Neural progenitor cell (in vitro differentiated cells): ENCODE data around the gene ADCY7. TPM values are rescaled to one million over a fixed set of nuclear protein-coding genes. Genes with fewer than 3 reads are reported as not detected.

Experiments
- DNase-seq: peaks from one replicate; pipeline ENCODE4 v3.0.0-alpha.2; 2016; ENCODE audit warnings: low spot score
- H2AFZ ChIP-seq: fragments of 200-600 bp; sonication (generic); replicated peaks from 2 replicates; pipeline ENCODE4 v1.6.1; 2016; ENCODE audit warnings: antibody characterized with exemption
- H3F3A ChIP-seq: fragments of 200-600 bp; sonication (generic); 2 replicates; pipeline ENCODE4 v1.6.1; 2016; ENCODE audit warnings: antibody characterized with exemption, low read depth
- H3K27ac ChIP-seq: fragments of 200-600 bp; sonication (generic); 2 replicates; pipeline ENCODE4 v1.5.1; 2016; ENCODE audit warnings: mild to moderate bottlenecking
- H3K27me3 ChIP-seq: fragments of 200-600 bp; sonication (generic); 2 replicates; pipeline ENCODE4 v1.6.1; 2016; ENCODE audit warnings: mild to moderate bottlenecking, moderate library complexity
- H3K36me3 ChIP-seq: fragments of 200-600 bp; sonication (generic); 2 replicates; pipeline ENCODE4 v1.5.1; 2016
- H3K4me1 ChIP-seq: fragments of 200-600 bp; sonication (generic); 2 replicates; pipeline ENCODE4 v1.6.1; 2016; ENCODE audit warnings: mixed run types
- H3K4me2 ChIP-seq: fragments of 200-600 bp; sonication (generic); 2 replicates; pipeline ENCODE4 v1.6.1; 2016
- H3K4me3 ChIP-seq: fragments of 200-600 bp; sonication (generic); 2 replicates; pipeline ENCODE4 v1.5.1; 2016
- H3K79me2 ChIP-seq: fragments of 200-600 bp; sonication (generic); 2 replicates; pipeline ENCODE4 v1.6.1; 2016; ENCODE audit warnings: low read depth
- H3K9ac ChIP-seq: fragments of 200-600 bp; sonication (generic); 2 replicates; pipeline ENCODE4 v1.6.1; 2016
- H3K9me3 ChIP-seq: fragments of 200-600 bp; sonication (generic); 2 replicates; pipeline ENCODE4 v1.5.1; 2016; ENCODE audit warnings: low read depth
- H4K20me1 ChIP-seq: fragments of 200-600 bp; sonication (generic); 2 replicates; pipeline ENCODE4 v1.6.1; 2016; ENCODE audit warnings: low read depth
- H3K27ac Mint-ChIP-seq: 3 replicates; pipeline ENCODE4 v1.8.0; 2021; ENCODE audit warnings: mixed read lengths
- H3K27me3 Mint-ChIP-seq: 2 replicates; pipeline ENCODE4 v1.8.0; 2022; ENCODE audit warnings: low read depth, mild to moderate bottlenecking, inconsistent platforms, moderate library complexity, mixed read lengths; ENCODE audit not compliant: insufficient read depth
- H3K36me3 Mint-ChIP-seq: 3 replicates; pipeline ENCODE4 v1.8.0; 2021; ENCODE audit warnings: mixed read lengths
- H3K4me1 Mint-ChIP-seq: 3 replicates; pipeline ENCODE4 v1.8.0; 2021; ENCODE audit warnings: mixed read lengths
- H3K4me3 Mint-ChIP-seq: 3 replicates; pipeline ENCODE4 v1.8.0; 2021; ENCODE audit warnings: mild to moderate bottlenecking, moderate library complexity, mixed read lengths
- H3K9me3 Mint-ChIP-seq: 3 replicates; pipeline ENCODE4 v1.8.0; 2020; ENCODE audit warnings: mixed read lengths
- CTCF ChIP-seq: fragments of 200-600 bp; sonication (generic); IDR thresholded peaks from 2 replicates; pipeline ENCODE4 v1.5.1; 2017; ENCODE audit warnings: antibody characterized with exemption, mild to moderate bottlenecking
- EZH2 ChIP-seq: fragments of 200-600 bp; sonication (generic); IDR thresholded peaks from 2 replicates; pipeline ENCODE4 v1.6.1; 2017; ENCODE audit warnings: antibody characterized with exemption, mild to moderate bottlenecking, moderate library complexity
- EZH2phosphoT487 ChIP-seq: fragments of 200-600 bp; sonication (generic); IDR thresholded peaks from 2 replicates; pipeline ENCODE4 v1.6.1; 2017; ENCODE audit warnings: antibody characterized with exemption
- total RNA-seq: library from RNA; depleted of rRNA; stranded (reverse); fragments of >200 nt; gene quantifications from 2 replicates; pipeline ENCODE4 v1.2.3, GENCODE V29; 2015; ENCODE audit warnings: low replicate concordance

The ADCY7 gene
- total RNA-seq, 1 donor from 2014 or later, result 2.5 TPM

GRCh38 chr16:50326835-50327465 lies 60.6 kb downstream of the ADCY7 start:
- peaks cover 9% of the 10 kb centered on the region for H3K79me2 ChIP-seq
- DNase-seq, result peak; percentile 68
- no peak overlapping the region for H2AFZ ChIP-seq
- H3K9ac ChIP-seq, result no peak overlapping the region
- no peaks in the 10 kb centered on the region for H3K27me3 Mint-ChIP-seq
- H3K4me3 ChIP-seq, result no peak overlapping the region
- no peaks in the 10 kb centered on the region for H3K9me3 Mint-ChIP-seq
- H3K4me2 ChIP-seq, result no peak overlapping the region
- H3K4me1 ChIP-seq, result no peaks in the 10 kb centered on the region
- TF ChIP-seq EZH2, result no peak
- peak; percentile 65 for TF ChIP-seq CTCF
- no peaks in the 10 kb centered on the region for H3K36me3 ChIP-seq
- no peak overlapping the region for H3K4me3 Mint-ChIP-seq
- no peak overlapping the region for H3K27ac Mint-ChIP-seq
- H3K27ac ChIP-seq, result no peak overlapping the region
- peaks cover 10% of the 10 kb centered on the region for H3K4me1 Mint-ChIP-seq
- H3K27me3 ChIP-seq, result no peaks in the 10 kb centered on the region
- no peaks in the 10 kb centered on the region for H3K9me3 ChIP-seq
- no peaks in the 10 kb centered on the region for H3F3A ChIP-seq
- peaks cover 34% of the 10 kb centered on the region for H3K36me3 Mint-ChIP-seq
- peaks cover 17% of the 10 kb centered on the region for H4K20me1 ChIP-seq

- TF ChIP-seq EZH2phosphoT487, result no peak
- no peak for TF ChIP-seq EZH2
- TF ChIP-seq CTCF, result no peak
- H3K4me3 Mint-ChIP-seq, result no peak overlapping the region
- peaks cover 18% of the 10 kb centered on the region for H3K79me2 ChIP-seq
- H3K27me3 ChIP-seq, result no peaks in the 10 kb centered on the region
- H3K4me3 ChIP-seq, result no peak overlapping the region
- H4K20me1 ChIP-seq, result peaks cover 17% of the 10 kb centered on the region
- H3K9me3 Mint-ChIP-seq, result no peaks in the 10 kb centered on the region
- DNase-seq, result no peak
- H3K9me3 ChIP-seq, result no peaks in the 10 kb centered on the region
- peak overlapping the region; percentile 8 for H3K27ac ChIP-seq
- H3K27ac Mint-ChIP-seq, result no peak overlapping the region
- peaks cover 38% of the 10 kb centered on the region for H3K36me3 Mint-ChIP-seq
- H3K9ac ChIP-seq, result no peak overlapping the region
- no peak overlapping the region for H2AFZ ChIP-seq
- no peaks in the 10 kb centered on the region for H3K4me1 ChIP-seq
- no peaks in the 10 kb centered on the region for H3K27me3 Mint-ChIP-seq
- H3K4me1 Mint-ChIP-seq, result no peaks in the 10 kb centered on the region
- no peak overlapping the region for H3K4me2 ChIP-seq
- H3F3A ChIP-seq, result no peaks in the 10 kb centered on the region
- H3K36me3 ChIP-seq, result peaks cover 18% of the 10 kb centered on the region
Observed at GRCh38 chr16:50329446-50330189, 63.3 kb downstream of the ADCY7 start.

GRCh38 chr16:50331570-50331969 lies 65.2 kb downstream of the ADCY7 start:
- no peak for DNase-seq
- H3K36me3 Mint-ChIP-seq, result peaks cover 33% of the 10 kb centered on the region
- TF ChIP-seq EZH2phosphoT487 (no peak), EZH2 (no peak), CTCF (no peak)
- no peak overlapping the region for H3K4me2 ChIP-seq
- peaks cover 17% of the 10 kb centered on the region for H4K20me1 ChIP-seq
- H3K36me3 ChIP-seq, result peaks cover 18% of the 10 kb centered on the region
- H2AFZ ChIP-seq, result no peak overlapping the region
- H3K4me1 Mint-ChIP-seq, result no peaks in the 10 kb centered on the region
- H3K27me3 ChIP-seq, result no peaks in the 10 kb centered on the region
- H3K27me3 Mint-ChIP-seq, result no peaks in the 10 kb centered on the region
- H3K27ac ChIP-seq, result no peak overlapping the region
- H3K4me3 ChIP-seq, result no peak overlapping the region
- H3K9ac ChIP-seq, result no peak overlapping the region
- H3K9me3 ChIP-seq, result no peaks in the 10 kb centered on the region
- H3K4me3 Mint-ChIP-seq, result no peak overlapping the region
- H3K4me1 ChIP-seq, result no peaks in the 10 kb centered on the region
- peaks cover 18% of the 10 kb centered on the region for H3K79me2 ChIP-seq
- no peaks in the 10 kb centered on the region for H3F3A ChIP-seq
- H3K27ac Mint-ChIP-seq, result peak overlapping the region; percentile 25
- no peaks in the 10 kb centered on the region for H3K9me3 Mint-ChIP-seq
